ENCODE data around the gene ZNF547. TPM values are rescaled to one million over a fixed set of nuclear protein-coding genes. Genes with fewer than 3 reads are reported as not detected.

The ZNF547 gene
- total and polyA plus RNA-seq, 2 donors (not counting 3 experiments of a cell fraction or from before 2014, with no cell fraction given): 1.9 to 2.7 TPM

- Histone ChIP-seq H3K9me1 (replicated peaks; ENCODE audit: control insufficient read depth, extremely low read depth, insufficient read depth, low read length) (no peaks in the 10 kb centered on the region), H4K20me1 (replicated peaks; ENCODE audit: control insufficient read depth, extremely low read depth, insufficient read depth, low read length) (no peaks in the 10 kb centered on the region), H3K36me3 (ENCODE audit: control insufficient read depth in 2 of 2, extremely low read depth in 1 of 2, insufficient read depth in 2 of 2, low read length in 2 of 2) (peaks cover 0 to 13% of the 10 kb centered on the region in 2 experiments), H3K27ac (ENCODE audit: insufficient read depth, low read depth, low read length) (no peak overlapping the region), H3K9ac (replicated peaks; ENCODE audit: extremely low read depth, insufficient read depth, low read length) (no peak overlapping the region), H3K4me1 (ENCODE audit: control insufficient read depth, extremely low read depth, insufficient read depth, low read length) (no peaks in the 10 kb centered on the region), H2AFZ (ENCODE audit: low read depth, low read length) (no peak overlapping the region), H3K4me2 (ENCODE audit: insufficient read depth, low read length) (no peak overlapping the region), H3K9me3 (replicated peaks; ENCODE audit: control insufficient read depth, insufficient read depth, low read length) (peaks cover 13% of the 10 kb centered on the region), H3K4me3 (replicated peaks in 1 of 3; ENCODE audit: insufficient read depth in 1 of 3, low read depth in 1 of 3, low read length in 3 of 3) (no peak overlapping the region), H3K79me2 (ENCODE audit: control insufficient read depth, insufficient read depth, low read length) (no peaks in the 10 kb centered on the region), H3K27me3 (ENCODE audit: control insufficient read depth in 2 of 2, insufficient read depth in 2 of 2, low read length in 2 of 2) (no peaks in the 10 kb centered on the region)
- intact Hi-C loops (cut with micrococcal nuclease) (no loop called here), dilution Hi-C loops (cut with MboI; ENCODE audit: extremely low pct_ligation_motif_present, low sequenced_read_pairs) (no loop called here)
- no TSS peak for BruUV-seq (replicated peaks)
- no peak for FAIRE-seq
- ChIA-PET CTCF (no interaction called here), POLR2A (no interaction called here)
- DNase-seq (ENCODE audit: low read depth, low spot score): no peak
- TF ChIP-seq JUN (IDR thresholded peaks at IDR 0.05; ENCODE audit: borderline replicate concordance, insufficient read depth, insufficient read length, low read depth): no peak
- no peak for TF ChIP-seq POLR2A (IDR thresholded peaks at IDR 0.05; ENCODE audit: low read depth, low read length)
- TF ChIP-seq GATA2 (IDR thresholded peaks at IDR 0.05; ENCODE audit: insufficient read depth, insufficient read length, low read depth, low read length): no peak
- no peak for TF ChIP-seq FOS (IDR thresholded peaks at IDR 0.05; ENCODE audit: borderline replicate concordance, insufficient read depth, low read length)
- TF ChIP-seq MYC (IDR thresholded peaks at IDR 0.05; ENCODE audit: low read depth, low read length): no peak
- no peak for TF ChIP-seq POLR2AphosphoS5 (IDR thresholded peaks at IDR 0.05; ENCODE audit: insufficient read depth, low read depth, low read length)
- TF ChIP-seq CTCF (IDR thresholded peaks at IDR 0.05; ENCODE audit: extremely low read depth in 1 of 2, insufficient read depth in 1 of 2, low read depth in 1 of 2, low read length in 2 of 2): no peak
- no peak for TF ChIP-seq EZH2 (IDR thresholded peaks at IDR 0.05; ENCODE audit: borderline replicate concordance, low read depth, low read length, severe bottlenecking)
- TF ChIP-seq MAX (IDR thresholded peaks at IDR 0.05; ENCODE audit: insufficient read depth, insufficient read length): no peak
Measured at GRCh38 chr19:57377498-57378146, 14.3 kb downstream of the ZNF547 start.

Measured in endothelial cell of umbilical vein (primary cell).